Measurements from ENCODE around the gene LIF.
"Not testable (repeated sequence)": the region's sequence is repeated elsewhere in the genome, so short reads cannot be mapped to it uniquely, and the experiment has no call there.

The LIF gene

DNA sequence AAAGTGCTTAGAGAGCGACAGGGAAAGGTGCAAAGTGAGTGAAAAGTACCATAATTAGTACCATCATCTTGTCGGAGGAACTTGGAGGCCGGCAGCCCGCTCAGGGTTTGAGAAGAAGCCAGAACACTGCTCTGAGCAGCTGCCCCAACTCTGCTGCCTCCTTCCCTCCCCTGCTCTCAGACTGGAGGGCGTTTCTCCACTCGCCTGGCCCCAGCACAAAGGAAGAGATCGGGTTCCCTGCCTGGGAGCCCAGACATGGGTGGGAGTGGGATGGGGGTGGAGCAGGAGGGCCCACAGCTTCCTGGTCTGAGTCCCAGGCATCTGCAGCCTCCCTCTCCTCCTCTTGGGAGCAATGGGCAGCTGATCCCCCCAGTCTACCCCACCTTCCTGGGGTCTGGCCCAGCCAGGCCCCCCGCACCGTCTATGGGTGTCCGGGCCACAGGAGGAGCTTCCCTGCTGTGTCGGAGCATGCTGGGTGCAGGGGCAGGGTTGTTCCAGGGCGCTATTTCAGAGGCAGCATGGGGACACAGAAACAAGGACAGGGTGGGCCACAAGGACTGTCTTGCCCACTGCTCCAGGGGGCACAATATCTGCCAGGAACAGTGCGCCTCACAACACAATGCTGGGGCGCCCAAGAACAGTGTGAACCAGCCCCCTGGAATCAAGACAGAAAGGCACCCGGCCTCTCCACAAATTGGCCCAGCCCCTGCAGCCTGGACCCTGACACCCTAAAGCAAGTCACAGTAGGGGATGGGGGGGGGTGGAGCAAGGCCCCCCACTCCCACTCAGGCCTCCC, 4.8 kb downstream of the LIF start:
- no peak for DNase-seq (ENCODE audit: low spot score)

DNA sequence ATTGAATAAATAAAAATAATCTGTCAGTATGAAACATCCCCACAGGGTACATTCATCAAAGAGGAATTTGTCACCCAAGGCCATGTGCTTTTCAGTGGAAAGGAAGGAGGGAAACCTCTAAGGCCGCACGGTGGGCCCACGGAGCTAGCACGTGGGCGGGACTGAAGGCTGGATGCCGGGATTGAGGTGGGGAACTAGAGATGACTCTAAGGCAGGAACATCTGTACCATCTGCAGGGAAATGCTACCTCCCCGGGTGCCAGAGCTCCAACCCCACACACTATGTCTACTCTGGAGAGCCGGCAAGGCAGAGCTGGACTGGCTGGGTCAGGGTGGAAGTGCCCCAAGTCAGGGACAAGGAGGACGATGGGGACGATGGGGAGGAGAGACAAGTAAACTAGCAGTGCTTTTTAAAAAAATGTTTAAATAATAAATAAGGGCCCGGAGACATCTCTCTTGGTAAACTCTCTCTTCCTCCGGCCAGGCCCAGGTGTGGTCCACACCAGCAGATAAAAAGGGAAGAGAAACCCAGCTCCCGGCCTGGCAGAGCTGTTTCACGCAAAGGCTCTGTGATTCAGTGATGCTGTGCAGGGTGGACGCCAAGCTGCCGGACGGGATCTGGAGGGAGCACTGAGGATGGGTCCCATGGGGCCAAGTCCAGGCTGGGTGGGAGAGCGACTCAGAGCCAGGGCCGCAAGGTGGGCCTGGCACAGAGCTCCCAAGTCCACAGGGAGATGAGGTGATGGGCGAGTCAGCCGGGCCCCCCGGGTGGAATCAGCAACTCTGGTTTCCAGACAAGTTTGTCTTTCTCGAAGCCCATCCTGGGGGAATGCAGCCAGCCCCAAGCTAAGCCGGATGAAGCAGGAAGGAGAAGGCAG, 5.8 kb downstream of the LIF start:
- DNase-seq (ENCODE audit: low spot score) = no peak

- no peak for DNase-seq (ENCODE audit: low spot score)
Observed at GRCh38 chr22:30239488-30240405, 6.8 kb downstream of the LIF start.

- DNase-seq (ENCODE audit: low spot score) = peak; percentile 72
Observed at GRCh38 chr22:30238661-30239487, 7.7 kb downstream of the LIF start.

GRCh38 chr22:30238136-30238535, 8.4 kb downstream of the LIF start:
- no peak for DNase-seq (ENCODE audit: low spot score)

GRCh38 chr22:30236875-30237274, 9.7 kb downstream of the LIF start:
- DNase-seq (ENCODE audit: low spot score) = no peak

DNA sequence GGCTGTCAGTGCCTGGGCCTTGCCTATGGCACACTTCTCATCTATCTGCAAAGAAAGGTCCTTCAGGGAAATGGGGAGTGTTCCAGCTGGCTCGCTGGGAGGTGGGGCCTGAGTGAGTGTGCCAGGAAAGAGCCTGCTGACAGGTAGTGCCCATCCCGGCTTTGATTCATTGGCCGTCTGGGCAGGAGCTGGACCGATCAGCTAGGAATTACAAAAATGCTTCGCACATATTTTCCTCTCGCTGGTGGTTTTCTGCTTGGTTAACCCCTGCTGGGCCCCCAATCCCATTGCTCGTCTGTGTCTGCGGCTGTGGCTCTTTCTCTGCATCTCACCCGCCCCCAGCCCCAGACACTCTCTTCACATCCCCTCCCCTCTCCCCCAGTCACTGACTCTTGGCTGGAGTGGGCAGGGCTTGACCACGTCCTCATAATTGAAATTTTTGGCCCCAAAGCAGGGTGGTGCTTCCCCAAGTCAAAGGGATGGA, 10.8 kb downstream of the LIF start:
- peak; percentile 64 for DNase-seq (ENCODE audit: low spot score)

DNA sequence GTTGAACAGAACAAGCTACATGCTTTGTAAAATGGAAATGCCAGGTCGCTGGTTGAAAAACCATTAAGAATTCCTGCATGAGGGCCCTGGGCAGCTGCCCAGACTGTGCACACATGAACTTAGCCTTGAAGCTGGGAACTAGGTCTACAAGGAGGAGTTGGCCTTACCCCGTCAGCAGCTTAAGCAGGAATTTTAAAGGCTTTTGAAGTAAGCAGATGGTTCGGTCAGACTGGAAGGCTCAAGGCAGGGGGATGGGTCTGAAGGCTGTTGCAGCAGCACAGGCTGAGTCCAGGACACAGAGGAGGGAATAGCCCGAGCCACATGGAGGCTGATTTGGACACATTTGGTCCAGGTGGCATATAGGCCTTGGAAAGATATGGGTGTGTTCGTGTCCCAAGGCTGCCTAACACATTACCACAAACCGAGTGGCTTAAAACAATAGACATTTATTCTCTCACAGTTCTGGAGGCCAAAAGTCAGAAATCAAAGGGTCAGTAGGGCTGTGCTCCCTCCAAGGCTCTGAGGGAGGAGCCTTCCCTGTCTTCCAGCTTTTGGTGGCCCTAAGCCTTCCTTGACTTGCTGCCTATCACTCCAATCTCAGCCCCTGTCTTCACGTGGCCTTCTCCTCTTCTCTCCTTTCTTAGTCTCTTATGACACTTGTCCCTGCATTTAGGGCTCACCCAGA, 11.6 kb downstream of the LIF start:
- no peak for DNase-seq (ENCODE audit: low spot score)

DNA sequence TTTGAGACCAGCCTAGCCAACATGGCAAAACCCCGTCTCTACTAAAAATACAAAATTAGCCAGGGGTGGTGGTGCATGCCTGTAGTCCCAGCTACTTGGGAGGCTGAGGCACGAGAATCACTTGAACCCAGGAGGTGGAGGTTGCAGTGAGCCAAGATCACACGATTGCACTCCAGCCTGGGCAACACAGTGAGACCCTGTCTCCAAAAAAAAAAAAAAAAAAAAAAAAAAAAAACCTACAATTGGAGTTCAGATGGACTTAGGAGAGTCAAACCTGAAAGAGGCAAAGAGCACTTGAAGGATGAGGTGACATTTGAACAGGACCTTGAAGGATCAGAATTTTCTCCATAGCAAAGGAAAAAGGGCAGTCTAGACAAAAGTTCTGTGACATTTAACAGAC, 12.2 kb downstream of the LIF start:
- DNase-seq (ENCODE audit: low spot score) = not testable (repeated sequence)

DNA sequence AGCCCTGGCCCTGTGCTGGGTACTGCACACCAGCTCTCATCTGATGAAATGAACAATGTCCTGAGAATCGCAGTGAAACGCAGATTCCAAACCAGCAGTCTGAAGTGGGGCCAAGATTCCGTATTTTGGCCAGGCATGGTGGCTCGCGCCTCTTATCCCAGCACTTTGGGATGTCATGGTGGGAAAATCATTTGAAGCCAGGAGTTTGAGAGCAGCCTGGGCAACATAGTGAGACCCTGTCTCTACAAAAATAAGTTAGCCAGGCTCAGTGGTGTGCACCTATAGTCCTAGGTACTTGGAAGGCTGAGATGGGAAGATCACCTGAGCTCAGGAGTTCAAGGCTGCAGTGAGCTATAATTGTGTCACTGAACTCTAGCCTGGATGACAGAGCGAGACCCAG, 13.0 kb downstream of the LIF start:
- no peak for DNase-seq (ENCODE audit: low spot score)

GRCh38 chr22:30232716-30233218, 13.8 kb downstream of the LIF start:
- DNase-seq (ENCODE audit: low spot score) = no peak

- no peak for DNase-seq (ENCODE audit: low spot score)
Observed at GRCh38 chr22:30230787-30231461, 15.6 kb downstream of the LIF start.

DNA sequence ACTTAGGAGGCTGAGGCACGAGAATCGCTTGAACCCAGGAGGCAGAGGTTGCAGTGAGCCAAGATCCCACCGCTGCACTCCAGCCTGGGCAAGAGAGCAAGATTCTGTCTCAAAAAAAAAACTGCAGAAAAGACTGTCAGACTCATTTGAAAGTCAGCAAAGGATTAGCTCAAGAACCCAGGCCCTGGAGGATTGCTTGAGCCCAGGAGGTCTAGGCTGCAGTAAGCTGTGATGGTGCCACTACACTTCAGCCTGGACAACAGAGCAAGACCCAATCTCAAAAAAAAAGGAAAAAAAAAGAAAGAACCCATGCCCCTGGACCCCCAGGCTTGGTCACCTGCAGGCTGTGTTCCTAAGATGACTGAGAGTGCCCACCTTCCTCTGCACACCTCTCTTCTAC, 16.2 kb downstream of the LIF start:
- no peak for DNase-seq (ENCODE audit: low spot score)

DNA sequence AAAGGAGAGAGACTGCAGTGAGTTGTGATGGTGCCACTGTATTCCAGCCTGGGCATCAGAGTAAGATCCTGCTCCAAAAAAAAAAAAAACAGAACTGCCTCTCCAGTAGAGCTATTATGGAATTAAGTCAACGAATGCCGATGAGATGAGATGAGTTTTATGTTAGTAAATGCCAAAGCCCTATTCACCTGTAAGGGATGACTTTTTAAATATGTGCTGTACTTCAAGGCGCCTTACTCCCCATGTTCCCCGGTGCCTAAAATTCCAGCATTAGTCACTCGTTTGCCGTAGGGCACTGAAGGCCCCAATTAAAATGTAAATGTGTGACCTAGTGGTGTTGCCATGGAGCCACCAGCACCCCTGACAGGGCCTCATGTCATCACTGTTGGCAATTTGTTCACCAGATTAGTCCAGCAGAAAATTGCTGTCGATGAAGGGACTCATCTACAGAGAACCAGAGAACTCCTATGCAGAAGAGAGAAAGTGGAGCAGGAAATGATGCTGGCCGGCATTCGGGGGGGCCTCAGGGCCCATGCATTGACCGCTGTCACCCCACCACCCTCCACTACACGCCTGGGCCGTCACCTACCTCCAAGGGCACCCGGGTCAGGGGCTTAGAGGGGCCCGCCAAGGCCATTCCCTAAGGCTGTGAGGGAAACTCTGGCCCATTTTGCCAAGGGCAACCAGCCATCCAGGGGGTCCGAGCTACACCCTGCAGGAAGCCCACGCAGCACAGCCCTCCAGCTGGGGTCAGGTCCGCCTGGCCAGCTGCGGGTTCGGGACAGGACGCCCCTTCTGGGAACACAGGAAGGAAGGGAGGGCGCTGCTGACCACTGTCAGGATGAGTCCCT, 17.8 kb downstream of the LIF start:
- DNase-seq (ENCODE audit: low spot score) = no peak

GRCh38 chr22:30227438-30228228, 18.9 kb downstream of the LIF start:
- no peak for DNase-seq (ENCODE audit: low spot score)

GRCh38 chr22:30226192-30226832, 20.2 kb downstream of the LIF start:
- no peak for DNase-seq (ENCODE audit: low spot score)

DNA sequence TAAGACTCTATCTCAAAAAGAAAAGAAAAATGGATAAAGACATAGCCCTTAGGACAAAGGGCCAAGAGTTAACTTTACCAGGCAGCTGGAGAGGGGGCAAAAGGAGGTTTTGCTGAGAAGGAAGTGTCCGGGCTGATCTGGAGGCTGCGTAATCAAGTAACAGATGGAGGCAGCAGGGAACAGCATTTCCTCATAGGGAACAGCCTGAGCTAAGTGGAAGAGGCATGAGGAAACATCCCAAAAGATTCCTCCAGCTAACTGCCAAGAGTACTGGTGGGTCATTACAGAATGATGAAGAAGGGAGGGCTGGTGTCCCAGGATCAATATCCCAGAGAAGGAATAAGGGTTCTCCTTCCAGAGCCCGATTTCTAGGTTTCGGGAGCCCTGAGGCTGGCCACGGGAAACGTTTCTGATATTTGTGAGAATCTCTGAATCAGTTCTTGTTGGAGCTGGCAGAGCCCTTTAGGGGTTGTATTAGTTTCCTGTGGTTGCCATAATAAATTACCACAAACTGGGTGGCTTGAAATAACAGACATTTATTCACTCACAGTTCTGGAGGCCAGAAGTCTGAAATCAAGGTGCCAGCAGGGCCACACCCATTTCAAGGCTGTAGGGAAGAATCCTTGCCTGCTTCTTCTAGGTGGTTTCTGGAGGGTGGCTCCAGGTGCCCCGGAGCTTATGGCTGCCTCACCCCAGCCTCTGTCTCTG, 21.2 kb downstream of the LIF start:
- DNase-seq (ENCODE audit: low spot score) = no peak

All from iPS-NIHi11 (cell line).